Caco-2 (cell line): ENCODE measurements around the gene ZBTB17. TPM values are rescaled to one million over a fixed set of nuclear protein-coding genes. Genes with fewer than 3 reads are reported as not detected.
A peak's percentile ranks its signal among the peaks of the same experiment; 100 is the strongest.

Experiments used
- BruUV-seq: library from RNA; stranded (reverse); fragments of 400-500 nt; replicated peaks from 2 replicates; lab custom pipeline; 2021; lab: Mats Ljungman, UMichigan
- CTCF ChIA-PET: fragments of 300-600 bp; sonication (Branson Sonifier 250); formaldehyde crosslinking; loops from one replicate; lab custom pipeline; 2022; ENCODE audit warnings: antibody characterized with exemption; lab: Charles Lee
- POLR2A ChIA-PET: fragments of 300-600 bp; sonication (Branson Sonifier 250); formaldehyde crosslinking; loops from one replicate; lab custom pipeline; 2022; ENCODE audit warnings: antibody characterized with exemption; lab: Charles Lee
- DNase-seq, 2 experiments: peaks; one replicate each; pipeline versions ENCODE4 v3.0.0 to v3.0.0-alpha.2; 2020 to 2022
- H3K27me3 ChIP-seq: replicated peaks from 2 replicates; pipeline ENCODE4 v1.6.0; 2011; ENCODE audit warnings: low read length; ENCODE audit not compliant: control insufficient read depth, insufficient read depth
- H3K36me3 ChIP-seq: 2 replicates; pipeline ENCODE4 v1.5.1; 2011; ENCODE audit warnings: low read length; ENCODE audit not compliant: control insufficient read depth, insufficient read depth
- H3K4me1 ChIP-seq: fragments of 250-450 bp; sonication (Bioruptor Pico); 2 replicates; pipeline ENCODE4 v1.5.1; 2020; ENCODE audit warnings: mild to moderate bottlenecking
- H3K4me3 ChIP-seq: 2 replicates; pipeline ENCODE4 v1.5.1; 2011; ENCODE audit warnings: low read depth, mild to moderate bottlenecking, control low read depth, low read length
- H3K9me3 ChIP-seq: fragments of 250-450 bp; sonication (Bioruptor Pico); 2 replicates; pipeline ENCODE4 v1.5.1; 2020; ENCODE audit warnings: mild to moderate bottlenecking, moderate library complexity
- H3K27ac Mint-ChIP-seq: one replicate; pipeline ENCODE4 v1.8.0; 2022; ENCODE audit warnings: mixed read lengths; ENCODE audit not compliant: unreplicated experiment
- H3K27me3 Mint-ChIP-seq: one replicate; pipeline ENCODE4 v1.8.0; 2022; ENCODE audit warnings: mixed read lengths; ENCODE audit not compliant: insufficient read depth, unreplicated experiment
- H3K36me3 Mint-ChIP-seq: one replicate; pipeline ENCODE4 v1.8.0; 2022; ENCODE audit warnings: mild to moderate bottlenecking, mixed read lengths; ENCODE audit not compliant: insufficient read depth, unreplicated experiment
- H3K4me1 Mint-ChIP-seq: one replicate; pipeline ENCODE4 v1.8.0; 2022; ENCODE audit warnings: low read depth, mixed read lengths; ENCODE audit not compliant: unreplicated experiment
- H3K4me3 Mint-ChIP-seq: one replicate; pipeline ENCODE4 v1.8.0; 2022; ENCODE audit warnings: mild to moderate bottlenecking, moderate library complexity, mixed read lengths; ENCODE audit not compliant: unreplicated experiment
- H3K9me3 Mint-ChIP-seq: one replicate; pipeline ENCODE4 v1.8.0; 2022; ENCODE audit warnings: mixed read lengths; ENCODE audit not compliant: unreplicated experiment
- intact Hi-C: fragments of 100-400 bp; cut with micrococcal nuclease; formaldehyde crosslinking; loops from one replicate; pipeline ENCODE4 v1.10.0; 2022; ENCODE audit not compliant: unreplicated experiment
- total RNA-seq: library from RNA; stranded (reverse); gene quantifications from 2 replicates; pipeline ENCODE4 v1.2.3, GENCODE V29; 2022
- TF ChIP-seq, protein P1 (sequence below), 2 experiments: fragments of 200-600 bp in 1 of 2; IDR thresholded peaks; 1 replicate in 1 of 2; 2 replicates in 1 of 2; pipeline versions ENCODE4 v1.5.1 to v1.8.0; 2011 to 2022; ENCODE audit warnings: antibody characterized with exemption in 1 of 2, control low read depth in 1 of 2, inconsistent platforms in 1 of 2, low read depth in 1 of 2, low read length in 1 of 2, mild to moderate bottlenecking in 1 of 2, moderate library complexity in 1 of 2; ENCODE audit not compliant: insufficient read depth in 1 of 2, severe bottlenecking in 1 of 2, unreplicated experiment in 1 of 2

Gene ZBTB17
- total RNA-seq, 1 experiment from 2014 or later = 23.5 TPM

DNA sequence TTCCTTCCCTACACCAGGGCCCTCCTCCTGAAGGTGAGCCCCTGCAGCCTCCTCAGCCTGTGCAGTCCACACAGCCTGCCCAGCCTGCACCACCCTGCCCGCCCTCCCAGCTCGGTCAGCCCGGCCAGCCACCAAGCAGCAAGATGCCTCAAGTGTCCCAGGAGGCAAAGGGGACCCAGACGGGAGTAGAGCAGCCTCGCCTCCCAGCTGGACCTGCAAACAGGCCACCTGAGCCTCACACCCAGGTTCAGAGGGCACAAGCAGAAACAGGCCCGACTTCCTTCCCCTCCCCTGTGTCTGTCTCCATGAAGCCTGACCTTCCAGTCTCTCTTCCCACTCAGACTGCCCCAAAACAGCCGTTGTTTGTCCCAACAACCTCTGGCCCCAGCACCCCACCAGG is 38.8 kb downstream of the ZBTB17 start:
- Mint-ChIP-seq H3K27me3 (no peaks in the 10 kb centered on the region), H3K4me3 (no peak overlapping the region), H3K9me3 (no peaks in the 10 kb centered on the region), H3K27ac (peak overlapping the region; percentile 79), H3K36me3 (peaks cover 92% of the 10 kb centered on the region), H3K4me1 (no peaks in the 10 kb centered on the region)
- Histone ChIP-seq H3K4me3 (no peak overlapping the region), H3K9me3 (no peaks in the 10 kb centered on the region), H3K27me3 (no peaks in the 10 kb centered on the region), H3K36me3 (no peaks in the 10 kb centered on the region; the same call in 1 of the 2 replicates), H3K4me1 (no peaks in the 10 kb centered on the region)
- intact Hi-C loops = no loop called here
- BruUV-seq = no TSS peak
- ChIA-PET POLR2A (no interaction called here), CTCF (interaction anchor here (0.6 to 0.8 kb wide), 3 partner anchors 121 to 195 kb away, joined by 3 to 6 read pairs (median 4); partner anchors contain the start of gene TMEM82)
- TF ChIP-seq, protein P1, sequence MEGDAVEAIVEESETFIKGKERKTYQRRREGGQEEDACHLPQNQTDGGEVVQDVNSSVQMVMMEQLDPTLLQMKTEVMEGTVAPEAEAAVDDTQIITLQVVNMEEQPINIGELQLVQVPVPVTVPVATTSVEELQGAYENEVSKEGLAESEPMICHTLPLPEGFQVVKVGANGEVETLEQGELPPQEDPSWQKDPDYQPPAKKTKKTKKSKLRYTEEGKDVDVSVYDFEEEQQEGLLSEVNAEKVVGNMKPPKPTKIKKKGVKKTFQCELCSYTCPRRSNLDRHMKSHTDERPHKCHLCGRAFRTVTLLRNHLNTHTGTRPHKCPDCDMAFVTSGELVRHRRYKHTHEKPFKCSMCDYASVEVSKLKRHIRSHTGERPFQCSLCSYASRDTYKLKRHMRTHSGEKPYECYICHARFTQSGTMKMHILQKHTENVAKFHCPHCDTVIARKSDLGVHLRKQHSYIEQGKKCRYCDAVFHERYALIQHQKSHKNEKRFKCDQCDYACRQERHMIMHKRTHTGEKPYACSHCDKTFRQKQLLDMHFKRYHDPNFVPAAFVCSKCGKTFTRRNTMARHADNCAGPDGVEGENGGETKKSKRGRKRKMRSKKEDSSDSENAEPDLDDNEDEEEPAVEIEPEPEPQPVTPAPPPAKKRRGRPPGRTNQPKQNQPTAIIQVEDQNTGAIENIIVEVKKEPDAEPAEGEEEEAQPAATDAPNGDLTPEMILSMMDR (IDR thresholded peaks at IDR 0.05; ENCODE audit: insufficient read depth in 1 of 2, low read depth in 1 of 2, low read length in 1 of 2, severe bottlenecking in 1 of 2, unreplicated experiment in 1 of 2) = no peak
- no peak for DNase-seq

DNA sequence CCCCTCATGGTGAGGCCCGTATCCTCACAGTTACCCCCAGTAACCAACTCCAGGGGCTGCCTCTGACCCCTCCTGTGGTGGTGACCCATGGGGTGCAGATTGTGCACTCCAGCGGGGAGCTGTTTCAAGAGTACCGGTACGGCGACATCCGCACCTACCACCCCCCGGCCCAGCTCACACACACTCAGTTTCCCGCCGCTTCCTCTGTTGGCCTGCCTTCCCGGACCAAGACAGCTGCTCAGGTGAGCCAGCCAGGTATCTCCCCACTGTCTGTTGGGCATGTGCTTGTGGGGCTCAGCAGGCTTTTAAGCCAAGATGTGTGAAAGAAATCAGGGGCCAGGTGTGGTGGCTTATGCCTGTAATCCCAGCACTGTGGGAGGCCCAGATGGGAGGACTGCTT is 39.9 kb downstream of the ZBTB17 start:
- no peak overlapping the region for H3K4me3 ChIP-seq
- no peaks in the 10 kb centered on the region for H3K4me1 ChIP-seq
- H3K36me3 Mint-ChIP-seq = peaks cover 91% of the 10 kb centered on the region
- H3K4me3 Mint-ChIP-seq = no peak overlapping the region
- ChIA-PET POLR2A (no interaction called here), CTCF (interaction anchor here (0.5 kb wide), 1 partner anchor 120 kb away, joined by 5 read pairs; no protein-coding TSS in a partner anchor)
- no peaks in the 10 kb centered on the region for H3K4me1 Mint-ChIP-seq
- H3K36me3 ChIP-seq = no peaks in the 10 kb centered on the region; the same call in 1 of the 2 replicates
- intact Hi-C loops = no loop called here
- no peaks in the 10 kb centered on the region for H3K27me3 Mint-ChIP-seq
- H3K27me3 ChIP-seq = no peaks in the 10 kb centered on the region
- no peak overlapping the region for H3K27ac Mint-ChIP-seq
- H3K9me3 Mint-ChIP-seq = no peaks in the 10 kb centered on the region
- no peaks in the 10 kb centered on the region for H3K9me3 ChIP-seq
- TF ChIP-seq, protein P1 (IDR thresholded peaks at IDR 0.05; ENCODE audit: insufficient read depth in 1 of 2, low read depth in 1 of 2, low read length in 1 of 2, severe bottlenecking in 1 of 2, unreplicated experiment in 1 of 2) = no peak
- no TSS peak for BruUV-seq
- DNase-seq = no peak

GRCh38 chr1:15935056-15935950 is 40.6 kb downstream of the ZBTB17 start:
- no peaks in the 10 kb centered on the region for H3K9me3 Mint-ChIP-seq
- H3K4me1 Mint-ChIP-seq = no peaks in the 10 kb centered on the region
- no peaks in the 10 kb centered on the region for H3K27me3 Mint-ChIP-seq
- H3K27me3 ChIP-seq = no peaks in the 10 kb centered on the region
- no peaks in the 10 kb centered on the region for H3K4me1 ChIP-seq
- H3K36me3 Mint-ChIP-seq = peaks cover 91% of the 10 kb centered on the region
- intact Hi-C loops = no loop called here
- TF ChIP-seq, protein P1 (IDR thresholded peaks at IDR 0.05; ENCODE audit: insufficient read depth in 1 of 2, low read depth in 1 of 2, low read length in 1 of 2, severe bottlenecking in 1 of 2, unreplicated experiment in 1 of 2) = no peak
- no TSS peak for BruUV-seq
- H3K27ac Mint-ChIP-seq = no peak overlapping the region
- POLR2A ChIA-PET = no interaction called here
- DNase-seq = no peak
- H3K36me3 ChIP-seq = no peaks in the 10 kb centered on the region; the same call in 1 of the 2 replicates
- no peak overlapping the region for H3K4me3 Mint-ChIP-seq
- H3K4me3 ChIP-seq = no peak overlapping the region
- CTCF ChIA-PET = interaction anchor here (0.5 kb wide), 1 partner anchor 119 kb away, joined by 5 read pairs; no protein-coding TSS in a partner anchor
- H3K9me3 ChIP-seq = no peaks in the 10 kb centered on the region
